Fibroblast of mammary gland (primary cell): ENCODE data around the gene CYP1A2.

ENCODE experiments used
- DNase-seq: peaks from one replicate; pipeline ENCODE4 v3.0.0-alpha.2; 2010; ENCODE audit warnings: low read depth
- H3K4me3 ChIP-seq: 2 replicates; pipeline ENCODE4 v1.5.1; 2011; ENCODE audit warnings: low read depth, mild to moderate bottlenecking, low read length, moderate library complexity; ENCODE audit not compliant: control insufficient read depth
- TF ChIP-seq, protein P1 (sequence below): conservative IDR thresholded peaks from 2 replicates; pipeline ENCODE4 v1.5.1; 2011; ENCODE audit warnings: low read depth, low read length, inconsistent platforms; ENCODE audit not compliant: control insufficient read depth, insufficient read depth

The CYP1A2 gene

DNA sequence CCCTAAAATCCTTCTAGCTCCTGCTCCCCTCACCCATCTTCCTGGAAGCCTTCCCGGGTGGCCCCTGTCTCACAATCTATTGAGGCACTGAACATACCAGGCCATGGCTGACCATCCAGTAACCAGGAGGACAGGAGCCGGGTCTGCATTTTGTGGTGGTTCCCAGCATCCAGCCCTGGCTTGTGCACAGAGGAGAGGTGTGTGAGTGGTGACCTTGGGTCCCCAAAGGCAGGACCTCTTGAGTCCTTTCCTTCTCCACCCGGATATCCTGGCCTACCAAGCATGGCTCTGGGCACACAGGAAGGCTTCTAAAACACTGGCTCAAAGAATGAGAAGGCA lies 41.1 kb downstream of the CYP1A2 start:
- DNase-seq = no peak
- no peak overlapping the region for H3K4me3 ChIP-seq

DNA sequence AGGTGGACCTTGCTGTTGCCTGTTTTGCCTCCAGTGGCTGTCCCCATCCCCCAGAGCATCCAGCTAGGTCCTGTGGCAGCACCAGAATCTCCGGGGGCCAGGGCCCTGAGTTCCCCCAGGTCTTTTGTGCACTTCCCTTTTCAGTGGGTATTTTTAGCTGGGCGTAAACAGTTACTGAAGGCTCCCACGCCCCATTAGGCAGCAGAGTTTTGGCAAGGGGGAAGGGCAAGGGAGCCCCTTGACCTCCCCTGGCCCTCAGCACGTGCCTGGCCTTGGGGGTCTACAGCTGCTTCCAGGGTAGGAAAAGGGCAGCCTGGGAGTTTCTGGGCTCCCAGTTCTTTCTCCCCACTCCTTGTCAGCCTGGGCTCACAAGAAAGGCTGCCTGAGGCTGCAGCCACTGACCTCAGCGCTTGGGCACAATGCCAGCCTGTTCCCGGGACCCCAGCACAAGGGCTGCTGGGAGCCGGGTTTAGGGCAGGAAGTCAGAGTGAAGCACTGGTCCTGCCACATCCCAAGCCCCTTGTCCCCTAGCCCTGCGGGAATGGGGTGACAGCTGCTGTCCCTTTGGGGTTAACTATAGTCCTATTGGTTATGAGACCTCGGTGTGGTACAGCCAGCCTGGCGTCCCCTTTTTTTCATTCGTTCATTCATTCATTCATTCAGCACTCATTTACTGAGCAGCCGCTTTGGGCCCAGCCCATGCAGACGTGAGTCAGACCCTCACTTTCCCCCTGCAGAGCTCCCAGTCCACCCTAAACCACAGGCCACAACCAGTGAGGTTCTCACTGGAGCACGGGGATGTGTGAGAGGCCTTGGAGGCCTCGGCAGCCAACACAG lies 41.7 kb downstream of the CYP1A2 start:
- TF ChIP-seq, protein P1, sequence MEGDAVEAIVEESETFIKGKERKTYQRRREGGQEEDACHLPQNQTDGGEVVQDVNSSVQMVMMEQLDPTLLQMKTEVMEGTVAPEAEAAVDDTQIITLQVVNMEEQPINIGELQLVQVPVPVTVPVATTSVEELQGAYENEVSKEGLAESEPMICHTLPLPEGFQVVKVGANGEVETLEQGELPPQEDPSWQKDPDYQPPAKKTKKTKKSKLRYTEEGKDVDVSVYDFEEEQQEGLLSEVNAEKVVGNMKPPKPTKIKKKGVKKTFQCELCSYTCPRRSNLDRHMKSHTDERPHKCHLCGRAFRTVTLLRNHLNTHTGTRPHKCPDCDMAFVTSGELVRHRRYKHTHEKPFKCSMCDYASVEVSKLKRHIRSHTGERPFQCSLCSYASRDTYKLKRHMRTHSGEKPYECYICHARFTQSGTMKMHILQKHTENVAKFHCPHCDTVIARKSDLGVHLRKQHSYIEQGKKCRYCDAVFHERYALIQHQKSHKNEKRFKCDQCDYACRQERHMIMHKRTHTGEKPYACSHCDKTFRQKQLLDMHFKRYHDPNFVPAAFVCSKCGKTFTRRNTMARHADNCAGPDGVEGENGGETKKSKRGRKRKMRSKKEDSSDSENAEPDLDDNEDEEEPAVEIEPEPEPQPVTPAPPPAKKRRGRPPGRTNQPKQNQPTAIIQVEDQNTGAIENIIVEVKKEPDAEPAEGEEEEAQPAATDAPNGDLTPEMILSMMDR = no peak
- H3K4me3 ChIP-seq = no peak overlapping the region
- DNase-seq = peak; percentile 90

More for the DNA sequence above, 41.1 kb downstream of the CYP1A2 start:
- TF ChIP-seq, protein P1 = no peak

DNA sequence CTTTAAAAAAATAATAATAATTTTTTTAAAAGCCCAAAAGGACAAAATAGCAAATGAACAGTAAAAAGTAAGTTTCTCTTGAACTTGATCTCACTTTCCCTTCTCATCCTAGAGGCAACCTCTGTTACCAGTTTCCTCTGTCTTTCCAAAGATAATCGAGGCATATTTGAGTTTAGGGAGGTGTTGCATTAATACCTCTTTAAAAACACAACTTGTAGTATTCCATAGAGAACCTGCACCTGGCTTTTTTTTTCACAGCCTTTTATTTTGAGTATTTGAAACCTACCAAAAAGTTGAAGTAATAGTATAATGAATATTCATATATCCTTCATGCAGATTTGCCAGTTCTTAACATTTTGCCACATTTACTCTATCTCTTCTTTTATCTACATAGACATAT lies 42.4 kb downstream of the CYP1A2 start:
- TF ChIP-seq, protein P1 = no peak
- no peak overlapping the region for H3K4me3 ChIP-seq
- DNase-seq = no peak

GRCh38 chr15:74791667-74792066 lies 43.0 kb downstream of the CYP1A2 start:
- DNase-seq = no peak
- TF ChIP-seq, protein P1 = no peak
- no peak overlapping the region for H3K4me3 ChIP-seq

- H3K4me3 ChIP-seq = no peak overlapping the region
- TF ChIP-seq, protein P1 = no peak
- DNase-seq = no peak
These were observed 43.8 kb downstream of the CYP1A2 start for GRCh38 chr15:74792227-74793016.

GRCh38 chr15:74793135-74794028 lies 44.7 kb downstream of the CYP1A2 start:
- TF ChIP-seq, protein P1 = no peak
- no peak overlapping the region for H3K4me3 ChIP-seq
- no peak for DNase-seq
